ENCODE measurements around the gene SPAG16.

GRCh38 chr2:213415093-213415492 lies 130.8 kb downstream of the SPAG16 start:
- TF ChIP-seq TAF1 (IDR thresholded peaks at IDR 0.05; ENCODE audit: borderline replicate concordance, insufficient read depth, low read length) (no peak), FOXP2 (optimal IDR thresholded peaks at IDR 0.05; ENCODE audit: borderline replicate concordance, extremely low read depth, extremely low read length, insufficient read depth) (no peak), POLR2AphosphoS5 (IDR thresholded peaks at IDR 0.05; ENCODE audit: low read depth, low read length) (no peak), REST (IDR thresholded peaks at IDR 0.05; ENCODE audit: insufficient read depth in 1 of 2, low read depth in 2 of 2, low read length in 2 of 2) (no peak)
